Stimulated activated CD4-positive, alpha-beta T cell treated with anti-CD3 and anti-CD28 coated beads, Interleukin-1b, Interleukin-23, amount 100 ng/mL, for 48 hours (primary cell): Measurements from ENCODE around the gene MRPS17.

Experiments
- DNase-seq: peaks from one replicate; pipeline ENCODE4 v3.0.0-alpha.2; 2020

Gene MRPS17

GRCh38 chr7:55973747-55974250 lies 22.1 kb downstream of the MRPS17 start:
- no peak for DNase-seq

GRCh38 chr7:55975988-55976633 lies 24.4 kb downstream of the MRPS17 start:
- no peak for DNase-seq

DNA sequence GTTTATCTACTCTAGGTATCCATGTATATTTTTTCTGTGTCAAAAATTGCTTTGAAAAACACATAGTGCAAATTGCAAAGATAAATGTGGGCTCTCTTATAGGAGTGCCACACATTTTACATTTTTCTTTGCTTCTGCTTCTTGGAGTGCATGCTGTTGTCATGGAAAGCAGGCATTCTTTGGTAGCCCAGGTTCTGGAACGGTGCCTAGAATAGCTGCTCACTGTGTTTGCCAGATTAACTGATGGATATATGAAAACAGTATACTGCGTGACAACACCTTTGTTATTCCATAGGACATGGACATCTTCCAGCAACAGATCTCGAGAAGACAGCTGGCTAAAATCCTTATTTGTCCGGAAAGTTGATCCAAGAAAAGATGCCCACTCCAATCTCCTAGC lies 26.2 kb downstream of the MRPS17 start:
- no peak for DNase-seq

DNA sequence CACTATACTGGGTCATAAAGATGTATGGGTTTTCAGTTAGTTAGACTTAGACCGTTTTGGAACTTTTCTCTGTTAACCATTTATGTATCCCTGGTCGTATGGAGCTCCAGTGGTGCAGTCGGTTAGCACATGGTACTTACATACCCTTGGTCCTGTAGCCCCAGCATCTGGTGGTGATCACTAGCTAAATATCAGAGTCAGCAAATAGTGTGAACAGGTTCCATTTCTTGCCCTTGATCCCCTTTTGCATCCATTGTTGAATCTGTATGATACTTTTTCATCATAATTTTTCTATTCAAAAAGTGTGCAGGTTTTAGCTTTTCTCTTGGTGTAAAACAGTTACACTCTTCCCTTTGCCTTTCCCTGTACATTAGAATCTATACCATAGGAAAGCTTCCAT lies 28.6 kb downstream of the MRPS17 start:
- DNase-seq = no peak

GRCh38 chr7:55983537-55983936 lies 31.9 kb downstream of the MRPS17 start:
- DNase-seq = no peak

DNA sequence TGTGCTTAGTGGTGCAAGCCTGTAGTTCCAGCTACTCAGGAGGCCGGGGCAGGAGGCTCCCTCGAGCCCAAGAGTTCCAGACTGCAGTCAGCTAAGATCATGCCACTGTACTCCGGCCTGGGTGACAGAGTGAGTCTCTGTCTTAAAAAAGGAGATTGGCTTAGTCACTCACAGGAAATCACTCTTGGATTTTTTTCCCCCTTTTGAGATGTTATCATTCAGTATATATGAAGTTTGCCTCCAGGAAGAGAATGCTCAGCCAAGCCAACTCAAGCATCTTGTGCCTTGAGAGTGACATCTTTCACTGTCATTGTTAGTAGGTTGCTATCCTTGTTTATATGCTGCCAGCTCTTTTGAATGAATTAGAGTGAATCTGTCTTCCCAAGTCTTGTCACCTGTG lies 40.7 kb downstream of the MRPS17 start:
- no peak for DNase-seq

DNA sequence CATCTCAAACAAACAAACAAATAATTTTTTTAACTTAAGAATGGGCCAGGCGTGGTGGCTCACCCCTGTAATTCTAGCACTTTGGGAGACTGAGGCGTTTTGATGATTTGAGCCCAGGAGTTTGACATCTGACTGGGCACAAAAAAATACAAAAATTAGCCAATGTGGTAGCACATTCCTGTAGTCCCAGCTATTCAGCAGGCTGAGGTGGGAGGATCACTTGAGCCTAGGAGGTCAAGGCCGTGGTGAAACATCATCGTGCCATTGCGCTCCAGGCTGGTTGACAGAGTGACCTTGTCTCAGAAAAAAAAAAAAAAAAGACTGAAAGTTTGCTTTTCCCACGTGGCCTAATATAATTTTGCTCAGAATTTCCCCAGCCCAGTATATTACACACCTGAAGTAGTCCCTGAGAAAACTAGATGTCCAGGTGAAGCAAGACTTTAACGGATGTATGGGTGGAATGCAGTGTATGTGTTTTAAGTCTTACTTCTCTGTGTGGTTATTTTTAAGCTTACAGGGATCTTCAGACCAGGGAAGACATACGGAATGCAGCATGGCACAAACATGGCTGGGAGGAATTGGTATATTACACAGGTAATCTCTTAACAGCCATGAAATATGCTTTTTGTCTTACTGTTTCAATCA lies 45.3 kb downstream of the MRPS17 start:
- DNase-seq = no peak

DNA sequence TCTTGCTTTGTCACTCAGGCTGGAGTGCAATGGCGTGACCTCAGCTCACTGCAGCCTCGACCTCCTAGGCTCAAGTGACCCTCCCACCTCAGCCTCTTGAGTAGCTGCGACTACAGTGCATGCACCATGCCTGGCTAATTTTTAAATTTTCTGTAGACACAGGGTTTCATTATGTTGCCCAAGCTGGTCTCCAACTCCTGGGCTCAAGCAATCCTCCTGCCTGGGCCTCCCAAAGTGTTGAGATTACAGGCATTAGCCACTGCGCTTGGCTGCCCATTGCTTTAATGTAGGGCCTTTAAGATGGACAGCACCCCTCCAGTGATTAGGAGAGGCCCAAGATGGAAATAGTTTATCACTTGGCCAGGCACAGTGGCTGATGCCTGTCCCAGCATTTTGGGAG lies 52.1 kb downstream of the MRPS17 start:
- no peak for DNase-seq
